ENCODE results near the gene SCAMP4. TPM values are rescaled to one million over a fixed set of nuclear protein-coding genes. Genes with fewer than 3 reads are reported as not detected.

Gene SCAMP4
- total RNA-seq, 2 experiments from 2014 or later, result 21.3 to 49.9 TPM

DNA sequence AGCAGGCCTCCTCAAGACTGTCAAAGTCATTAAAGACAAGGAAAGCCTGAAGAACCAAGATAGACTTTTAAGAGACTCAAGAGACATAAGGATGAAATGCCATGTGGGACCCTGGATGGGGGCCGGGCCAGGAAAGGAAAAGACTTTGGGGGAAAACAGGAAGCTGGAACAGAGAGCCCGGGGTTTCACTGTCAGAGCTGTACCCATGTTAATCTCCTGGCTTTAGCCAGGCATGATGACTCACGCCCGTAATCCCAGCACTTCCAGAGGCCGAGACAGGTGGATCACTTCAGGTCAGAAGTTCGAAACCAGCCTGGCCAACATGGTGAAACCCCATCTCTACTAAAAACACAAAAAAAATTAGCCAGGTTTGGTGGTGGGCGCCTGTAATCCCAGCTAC lies 36.2 kb upstream of the SCAMP4 start:
- CTCF ChIA-PET (ENCODE audit: unreplicated experiment), result no interaction called here
- H3K79me2 ChIP-seq (ENCODE audit: insufficient read depth, low read depth, low read length), result peaks cover 18% of the 10 kb centered on the region
- H3K36me3 ChIP-seq (ENCODE audit: insufficient read depth, low read length), result peaks cover 56% of the 10 kb centered on the region
- BruUV-seq (replicated peaks), result no TSS peak
- peaks cover 3% of the 10 kb centered on the region; the same call in 1 of the 2 replicates for H4K20me1 ChIP-seq (ENCODE audit: insufficient read depth, low read length)
- POLR2A ChIA-PET, result no interaction called here
- H3K4me2 ChIP-seq (ENCODE audit: low read length), result no peak overlapping the region
- no peak for DNase-seq (ENCODE audit: low spot score)
- no peak overlapping the region for H2AFZ ChIP-seq (ENCODE audit: low read length)
- peaks cover 16% of the 10 kb centered on the region for H3K4me1 ChIP-seq (ENCODE audit: insufficient read depth, low read length, poor library complexity, severe bottlenecking)
- no peaks in the 10 kb centered on the region for H3K9me2 ChIP-seq (ENCODE audit: insufficient read depth, low read length)
- no peaks in the 10 kb centered on the region for H3K9me3 ChIP-seq (ENCODE audit: low read length)
- H3K4me3 ChIP-seq (ENCODE audit: low read depth, low read length, poor library complexity, severe bottlenecking), result no peak overlapping the region
- intact Hi-C loops (cut with micrococcal nuclease; ENCODE audit: unreplicated experiment), result no loop called here
- no peak overlapping the region for H3K27ac ChIP-seq (ENCODE audit: low read depth, low read length, poor library complexity, severe bottlenecking)
- TF ChIP-seq EZH2phosphoT487 (IDR thresholded peaks at IDR 0.05; ENCODE audit: borderline replicate concordance, low read depth, low read length), result no peak
- TF ChIP-seq, protein P1, sequence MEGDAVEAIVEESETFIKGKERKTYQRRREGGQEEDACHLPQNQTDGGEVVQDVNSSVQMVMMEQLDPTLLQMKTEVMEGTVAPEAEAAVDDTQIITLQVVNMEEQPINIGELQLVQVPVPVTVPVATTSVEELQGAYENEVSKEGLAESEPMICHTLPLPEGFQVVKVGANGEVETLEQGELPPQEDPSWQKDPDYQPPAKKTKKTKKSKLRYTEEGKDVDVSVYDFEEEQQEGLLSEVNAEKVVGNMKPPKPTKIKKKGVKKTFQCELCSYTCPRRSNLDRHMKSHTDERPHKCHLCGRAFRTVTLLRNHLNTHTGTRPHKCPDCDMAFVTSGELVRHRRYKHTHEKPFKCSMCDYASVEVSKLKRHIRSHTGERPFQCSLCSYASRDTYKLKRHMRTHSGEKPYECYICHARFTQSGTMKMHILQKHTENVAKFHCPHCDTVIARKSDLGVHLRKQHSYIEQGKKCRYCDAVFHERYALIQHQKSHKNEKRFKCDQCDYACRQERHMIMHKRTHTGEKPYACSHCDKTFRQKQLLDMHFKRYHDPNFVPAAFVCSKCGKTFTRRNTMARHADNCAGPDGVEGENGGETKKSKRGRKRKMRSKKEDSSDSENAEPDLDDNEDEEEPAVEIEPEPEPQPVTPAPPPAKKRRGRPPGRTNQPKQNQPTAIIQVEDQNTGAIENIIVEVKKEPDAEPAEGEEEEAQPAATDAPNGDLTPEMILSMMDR (conservative IDR thresholded peaks at IDR 0.05; ENCODE audit: low read length), result no peak

DNA sequence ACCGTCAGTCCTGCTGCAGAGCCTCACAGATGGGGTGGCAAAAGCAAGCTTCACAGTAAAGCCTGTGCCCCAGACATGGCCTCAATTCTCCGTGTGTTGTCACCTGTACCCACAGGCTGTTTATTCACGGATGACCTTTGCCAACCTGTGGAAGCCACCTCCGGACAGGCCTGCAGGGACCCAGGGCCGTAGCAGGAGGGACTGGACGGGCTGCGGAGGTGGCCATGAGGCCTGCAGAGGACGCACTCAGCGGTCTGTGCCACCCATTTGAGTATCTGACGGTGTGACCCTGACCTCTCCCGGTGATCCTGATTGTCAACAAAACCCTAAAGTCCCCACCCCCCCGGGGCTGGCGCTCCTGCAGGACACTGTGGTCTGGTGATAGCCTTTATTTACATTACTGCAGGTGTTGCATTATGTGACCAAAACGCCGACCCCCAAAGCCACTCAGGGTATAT lies 34.0 kb upstream of the SCAMP4 start:
- Histone ChIP-seq H3K36me3 (ENCODE audit: insufficient read depth, low read length) (peaks cover 63% of the 10 kb centered on the region), H3K9me2 (ENCODE audit: insufficient read depth, low read length) (no peaks in the 10 kb centered on the region), H3K79me2 (ENCODE audit: insufficient read depth, low read depth, low read length) (peaks cover 37% of the 10 kb centered on the region), H3K4me1 (ENCODE audit: insufficient read depth, low read length, poor library complexity, severe bottlenecking) (peaks cover 14% of the 10 kb centered on the region), H3K9me3 (ENCODE audit: low read length) (no peaks in the 10 kb centered on the region), H3K4me3 (ENCODE audit: low read depth, low read length, poor library complexity, severe bottlenecking) (no peak overlapping the region), H3K27ac (ENCODE audit: low read depth, low read length, poor library complexity, severe bottlenecking) (no peak overlapping the region), H3K4me2 (ENCODE audit: low read length) (no peak overlapping the region), H4K20me1 (ENCODE audit: insufficient read depth, low read length) (peaks cover 13% of the 10 kb centered on the region), H2AFZ (ENCODE audit: low read length) (no peak overlapping the region)
- TF ChIP-seq, protein P1 (conservative IDR thresholded peaks at IDR 0.05; ENCODE audit: low read length), result no peak
- TF ChIP-seq EZH2phosphoT487 (IDR thresholded peaks at IDR 0.05; ENCODE audit: borderline replicate concordance, low read depth, low read length), result no peak
- no TSS peak for BruUV-seq (replicated peaks)
- intact Hi-C loops (cut with micrococcal nuclease; ENCODE audit: unreplicated experiment), result no loop called here
- ChIA-PET CTCF (ENCODE audit: unreplicated experiment) (no interaction called here), POLR2A (no interaction called here)
- DNase-seq (ENCODE audit: low spot score), result no peak

DNA sequence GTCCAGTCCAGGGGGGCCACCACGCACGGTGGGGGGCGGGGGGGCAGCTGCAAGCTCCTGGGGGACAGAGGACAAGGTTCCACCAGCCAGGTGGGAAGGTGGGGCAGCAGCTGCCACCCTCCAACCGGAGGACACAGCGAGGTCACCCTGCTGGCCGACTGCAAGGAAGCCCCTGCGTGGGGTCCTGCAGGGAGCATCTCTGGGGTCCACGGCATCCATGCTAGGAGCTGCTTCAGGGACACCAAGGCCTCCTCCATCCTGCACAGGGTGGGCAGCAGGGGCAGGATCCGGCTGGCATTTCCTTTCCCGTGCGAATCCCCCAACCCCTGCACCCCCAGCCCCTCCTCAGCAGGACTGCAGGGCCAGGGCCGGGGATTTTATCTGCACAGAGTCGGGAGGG lies 33.6 kb upstream of the SCAMP4 start:
- Histone ChIP-seq H3K4me1 (ENCODE audit: insufficient read depth, low read length, poor library complexity, severe bottlenecking) (peaks cover 19% of the 10 kb centered on the region), H2AFZ (ENCODE audit: low read length) (no peak overlapping the region), H3K9me3 (ENCODE audit: low read length) (no peaks in the 10 kb centered on the region), H3K27ac (ENCODE audit: low read depth, low read length, poor library complexity, severe bottlenecking) (no peak overlapping the region), H3K4me2 (ENCODE audit: low read length) (no peak overlapping the region), H3K9me2 (ENCODE audit: insufficient read depth, low read length) (no peaks in the 10 kb centered on the region), H4K20me1 (ENCODE audit: insufficient read depth, low read length) (peaks cover 13% of the 10 kb centered on the region), H3K4me3 (ENCODE audit: low read depth, low read length, poor library complexity, severe bottlenecking) (no peak overlapping the region), H3K36me3 (ENCODE audit: insufficient read depth, low read length) (peaks cover 63% of the 10 kb centered on the region), H3K79me2 (ENCODE audit: insufficient read depth, low read depth, low read length) (peaks cover 37% of the 10 kb centered on the region)
- intact Hi-C loops (cut with micrococcal nuclease; ENCODE audit: unreplicated experiment), result no loop called here
- TF ChIP-seq, protein P1 (conservative IDR thresholded peaks at IDR 0.05; ENCODE audit: low read length), result no peak
- TF ChIP-seq EZH2phosphoT487 (IDR thresholded peaks at IDR 0.05; ENCODE audit: borderline replicate concordance, low read depth, low read length), result no peak
- DNase-seq (ENCODE audit: low spot score), result no peak
- ChIA-PET POLR2A (no interaction called here), CTCF (ENCODE audit: unreplicated experiment) (no interaction called here)
- no TSS peak for BruUV-seq (replicated peaks)

Measured in OCI-LY7 (cell line).